CD4-positive, alpha-beta T cell (primary cell): ENCODE data around the gene QPCT. TPM values are rescaled to one million over a fixed set of nuclear protein-coding genes. Genes with fewer than 3 reads are reported as not detected.

Source experiments
- ATAC-seq: fragments of 200-7000 bp; cut with Tn5 transposase; one replicate; pipeline ENCODE4 v1.10.0; 2022; ENCODE audit warnings: mild to moderate bottlenecking; ENCODE audit not compliant: poor library complexity
- CTCF ChIA-PET: fragments of 350-600 bp; sonication (Branson Sonifier 250); formaldehyde crosslinking; loops from one replicate; lab custom pipeline; 2021; ENCODE audit warnings: antibody characterized with exemption, inconsistent platforms; lab: Charles Lee
- POLR2A ChIA-PET: fragments of 350-600 bp; sonication (Branson Sonifier 250); formaldehyde crosslinking; loops from one replicate; lab custom pipeline; 2021; ENCODE audit warnings: antibody characterized with exemption, inconsistent platforms; lab: Charles Lee
- DNase-seq, 14 experiments: peaks; one replicate each; pipeline ENCODE4 v3.0.0-alpha.2; 2013 to 2020; ENCODE audit warnings: mixed read lengths in 2 of 14
- H3K27ac ChIP-seq, 2 donors: one replicate each; pipeline versions ENCODE4 v1.5.1 to v1.7.0; 2013; ENCODE audit warnings: low read length in 2 of 2, low read depth in 1 of 2, mild to moderate bottlenecking in 1 of 2
- H3K27me3 ChIP-seq, 2 experiments: 1 replicate in 1 of 2; 2 replicates in 1 of 2; pipeline versions ENCODE4 v1.6.1 to v1.7.0; 2013; ENCODE audit warnings: low read length in 2 of 2, control low read depth in 1 of 2, mild to moderate bottlenecking in 1 of 2, moderate library complexity in 1 of 2; ENCODE audit not compliant: insufficient read depth in 2 of 2, control insufficient read depth in 1 of 2
- H3K36me3 ChIP-seq: one replicate; pipeline ENCODE4 v1.6.1; 2013; ENCODE audit warnings: low read length, control low read depth; ENCODE audit not compliant: insufficient read depth
- H3K4me1 ChIP-seq: one replicate; pipeline ENCODE4 v1.6.1; 2013; ENCODE audit warnings: low read length, control low read depth; ENCODE audit not compliant: insufficient read depth
- H3K4me3 ChIP-seq: one replicate; pipeline ENCODE4 v1.5.1; 2013; ENCODE audit warnings: mild to moderate bottlenecking, low read length, moderate library complexity
- H3K9me3 ChIP-seq, 2 experiments: 1 replicate in 1 of 2; 2 replicates in 1 of 2; pipeline versions ENCODE4 v1.6.1 to v1.7.0; 2013; ENCODE audit warnings: low read length in 2 of 2, mild to moderate bottlenecking in 2 of 2, control low read depth in 1 of 2, moderate library complexity in 1 of 2; ENCODE audit not compliant: control insufficient read depth in 1 of 2, insufficient read depth in 1 of 2
- H3K27ac Mint-ChIP-seq: one replicate; pipeline ENCODE4 v1.8.0; 2020; ENCODE audit warnings: mixed read lengths
- H3K27me3 Mint-ChIP-seq: one replicate; pipeline ENCODE4 v1.8.0; 2021; ENCODE audit warnings: mixed read lengths
- H3K36me3 Mint-ChIP-seq: one replicate; pipeline ENCODE4 v1.8.0; 2021; ENCODE audit warnings: low read depth, mixed read lengths
- H3K4me1 Mint-ChIP-seq: one replicate; pipeline ENCODE4 v1.8.0; 2021; ENCODE audit warnings: low read depth, mixed read lengths
- H3K4me3 Mint-ChIP-seq: one replicate; pipeline ENCODE4 v1.8.0; 2020; ENCODE audit warnings: mild to moderate bottlenecking, mixed read lengths
- H3K9me3 Mint-ChIP-seq: one replicate; pipeline ENCODE4 v1.8.0; 2020; ENCODE audit warnings: mixed read lengths
- intact Hi-C, 2 experiments: fragments of 100-400 bp; cut with DNase I in 1 of 2; cut with micrococcal nuclease in 1 of 2; formaldehyde crosslinking; loops; one replicate each; pipeline versions ENCODE4 v1.15.1 to v1.9.0; 2023 to 2025; cut with DNase I, micrococcal nuclease
- total RNA-seq, 174 experiments: library from RNA in 2 of 174; stranded (reverse) in 2 of 174; gene quantifications; one replicate each; pipeline ENCODE4 v1.2.3 and lab custom pipeline; 2021 to 2026
- TF ChIP-seq, protein P1 (sequence below): fragments of 200-600 bp; IDR thresholded peaks from one replicate; pipeline ENCODE4 v1.8.0; 2022; ENCODE audit warnings: antibody characterized with exemption, mild to moderate bottlenecking

Gene QPCT
- total RNA-seq, 2 experiments from 2014 or later = 0.53 to 0.71 TPM

GRCh38 chr2:37418956-37419355 lies 74.5 kb downstream of the QPCT start:
- Histone ChIP-seq H3K27me3 (no peaks in the 10 kb centered on the region), H3K4me1 (peaks cover 7% of the 10 kb centered on the region), H3K9me3 (no peaks in the 10 kb centered on the region), H3K4me3 (no peak overlapping the region), H3K36me3 (no peaks in the 10 kb centered on the region), H3K27ac (no peak overlapping the region)
- POLR2A ChIA-PET = no interaction called here
- TF ChIP-seq, protein P1, sequence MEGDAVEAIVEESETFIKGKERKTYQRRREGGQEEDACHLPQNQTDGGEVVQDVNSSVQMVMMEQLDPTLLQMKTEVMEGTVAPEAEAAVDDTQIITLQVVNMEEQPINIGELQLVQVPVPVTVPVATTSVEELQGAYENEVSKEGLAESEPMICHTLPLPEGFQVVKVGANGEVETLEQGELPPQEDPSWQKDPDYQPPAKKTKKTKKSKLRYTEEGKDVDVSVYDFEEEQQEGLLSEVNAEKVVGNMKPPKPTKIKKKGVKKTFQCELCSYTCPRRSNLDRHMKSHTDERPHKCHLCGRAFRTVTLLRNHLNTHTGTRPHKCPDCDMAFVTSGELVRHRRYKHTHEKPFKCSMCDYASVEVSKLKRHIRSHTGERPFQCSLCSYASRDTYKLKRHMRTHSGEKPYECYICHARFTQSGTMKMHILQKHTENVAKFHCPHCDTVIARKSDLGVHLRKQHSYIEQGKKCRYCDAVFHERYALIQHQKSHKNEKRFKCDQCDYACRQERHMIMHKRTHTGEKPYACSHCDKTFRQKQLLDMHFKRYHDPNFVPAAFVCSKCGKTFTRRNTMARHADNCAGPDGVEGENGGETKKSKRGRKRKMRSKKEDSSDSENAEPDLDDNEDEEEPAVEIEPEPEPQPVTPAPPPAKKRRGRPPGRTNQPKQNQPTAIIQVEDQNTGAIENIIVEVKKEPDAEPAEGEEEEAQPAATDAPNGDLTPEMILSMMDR = no peak
- CTCF ChIA-PET = interaction anchor here (1.0 kb wide), 1 partner anchor 414 kb away, joined by 3 read pairs; no protein-coding TSS in a partner anchor
- H3K27ac Mint-ChIP-seq = no peak overlapping the region
- DNase-seq (no peak), ATAC-seq (no peak)
- intact Hi-C loops = loop anchor here in 1 of 2 experiments (5.0 kb wide), 1 partner anchor 118 kb away; no protein-coding TSS in a partner anchor
- peaks cover 13% of the 10 kb centered on the region for H3K4me1 Mint-ChIP-seq
- H3K4me3 Mint-ChIP-seq = no peak overlapping the region
- no peaks in the 10 kb centered on the region for H3K36me3 Mint-ChIP-seq
- H3K27me3 Mint-ChIP-seq = no peaks in the 10 kb centered on the region
- H3K9me3 Mint-ChIP-seq = no peaks in the 10 kb centered on the region

- Mint-ChIP-seq H3K4me1 (no peaks in the 10 kb centered on the region), H3K27me3 (no peaks in the 10 kb centered on the region), H3K4me3 (no peak overlapping the region), H3K27ac (no peak overlapping the region), H3K9me3 (no peaks in the 10 kb centered on the region), H3K36me3 (no peaks in the 10 kb centered on the region)
- DNase-seq (no peak), ATAC-seq (no peak)
- no peaks in the 10 kb centered on the region for H3K9me3 ChIP-seq
- H3K4me1 ChIP-seq = no peaks in the 10 kb centered on the region
- intact Hi-C loops = no loop called here
- H3K27ac ChIP-seq = no peak overlapping the region
- H3K27me3 ChIP-seq = no peaks in the 10 kb centered on the region
- ChIA-PET CTCF (no interaction called here), POLR2A (no interaction called here)
- H3K36me3 ChIP-seq = no peaks in the 10 kb centered on the region
- H3K4me3 ChIP-seq = no peak overlapping the region
- TF ChIP-seq, protein P1 = no peak
Measured at GRCh38 chr2:37421686-37422085, 77.3 kb downstream of the QPCT start.

- Mint-ChIP-seq H3K36me3 (no peaks in the 10 kb centered on the region), H3K27me3 (no peaks in the 10 kb centered on the region), H3K9me3 (no peaks in the 10 kb centered on the region), H3K4me3 (no peak overlapping the region), H3K27ac (no peak overlapping the region), H3K4me1 (no peaks in the 10 kb centered on the region)
- H3K27me3 ChIP-seq = no peaks in the 10 kb centered on the region
- no peak overlapping the region for H3K4me3 ChIP-seq
- DNase-seq = no peak
- POLR2A ChIA-PET = no interaction called here
- H3K36me3 ChIP-seq = no peaks in the 10 kb centered on the region
- no peaks in the 10 kb centered on the region for H3K9me3 ChIP-seq
- TF ChIP-seq, protein P1 = no peak
- no peak overlapping the region for H3K27ac ChIP-seq
- intact Hi-C loops = no loop called here
- H3K4me1 ChIP-seq = no peaks in the 10 kb centered on the region
- no peak for ATAC-seq
- CTCF ChIA-PET = interaction anchor here (0.7 kb wide), 1 partner anchor 11 kb away, joined by 3 read pairs; no protein-coding TSS in a partner anchor
Measured at GRCh38 chr2:37422816-37423215, 78.4 kb downstream of the QPCT start.

Other genes with a start within 250 kb of the QPCT start
- 10 to 100 TPM; 29.1 to 31.1 TPM for gene EIF2AK2, start 187.7 kb upstream of the QPCT start, total RNA-seq
- not detected for gene SULT6B1, start 156.0 kb upstream of the QPCT start, total RNA-seq
- gene CEBPZOS, start 148.1 kb upstream of the QPCT start, total RNA-seq = 10 to 100 TPM; 23.4 to 24.6 TPM
- gene CEBPZ, start 113.0 kb upstream of the QPCT start, total RNA-seq = 100 to 1,000 TPM in 1 of 2 experiments, 10 to 100 TPM in 1; 92.3 to 102 TPM
- gene NDUFAF7, start 113.0 kb upstream of the QPCT start, total RNA-seq = 10 to 100 TPM; 21.4 to 24.1 TPM
- gene PRKD3, start 19.8 kb upstream of the QPCT start, total RNA-seq = 10 to 100 TPM; 40.5 to 44.1 TPM